DMS114 treated with DMSO at 0.1 percent for 48 hours (cell line): ENCODE data around the gene IPMK.
"Not testable (repeated sequence)": the region's sequence is repeated elsewhere in the genome, so short reads cannot be mapped to it uniquely, and the experiment has no call there.

Experiments
- DNase-seq: peaks from one replicate; lab custom pipeline; 2025; ENCODE audit not compliant: unreplicated experiment; lab: John Stamatoyannopoulos, UW

The IPMK gene

DNA sequence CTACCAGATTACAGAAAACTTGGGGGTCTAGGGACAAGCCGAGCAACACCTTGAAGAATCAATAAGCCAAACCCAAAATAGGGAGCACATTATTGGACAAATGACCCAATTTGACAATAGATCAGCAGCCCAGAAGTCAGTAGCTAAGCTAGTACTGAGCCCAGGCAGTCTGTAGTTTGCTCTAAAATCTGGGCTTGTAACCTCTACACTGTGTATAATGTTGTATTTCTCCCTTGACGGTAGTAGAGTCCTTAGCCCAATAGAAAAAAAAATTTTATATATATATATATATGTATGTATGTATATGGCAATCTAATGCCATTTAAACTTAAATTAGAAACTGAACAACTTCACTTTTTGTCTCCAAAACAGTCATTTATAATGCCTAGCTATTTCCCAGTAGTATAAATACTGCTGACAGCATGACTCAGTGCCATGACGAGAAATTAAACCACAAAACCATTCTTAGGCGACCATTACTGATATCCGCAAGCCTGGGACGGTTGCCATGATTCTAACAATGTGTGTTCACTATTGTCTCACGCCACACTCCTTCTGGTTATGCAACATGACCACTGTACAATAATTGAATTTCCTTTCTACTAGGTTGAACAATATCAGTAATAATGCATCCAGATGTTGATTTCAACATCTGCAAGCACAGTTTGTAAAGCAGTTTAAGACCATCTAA lies 110.5 kb downstream of the IPMK start:
- DNase-seq, result no peak

DNA sequence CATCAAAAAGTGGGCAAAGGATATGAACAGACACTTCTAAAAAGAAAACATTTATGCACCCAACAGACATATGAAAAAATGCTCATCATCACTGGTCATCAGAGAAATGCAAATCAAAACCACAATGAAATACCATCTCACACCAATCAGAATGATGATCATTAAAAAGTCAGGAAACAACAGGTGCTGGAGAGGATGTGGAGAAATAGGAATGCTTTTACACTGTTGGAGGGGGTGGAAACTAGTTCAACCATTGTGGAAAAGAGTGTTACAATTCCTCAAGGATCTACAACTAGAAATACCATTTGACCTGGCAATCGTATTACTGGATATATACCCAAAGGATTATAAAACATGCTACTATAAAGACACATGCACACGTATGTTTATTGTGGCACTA lies 111.8 kb downstream of the IPMK start:
- DNase-seq, result not testable (repeated sequence)

DNA sequence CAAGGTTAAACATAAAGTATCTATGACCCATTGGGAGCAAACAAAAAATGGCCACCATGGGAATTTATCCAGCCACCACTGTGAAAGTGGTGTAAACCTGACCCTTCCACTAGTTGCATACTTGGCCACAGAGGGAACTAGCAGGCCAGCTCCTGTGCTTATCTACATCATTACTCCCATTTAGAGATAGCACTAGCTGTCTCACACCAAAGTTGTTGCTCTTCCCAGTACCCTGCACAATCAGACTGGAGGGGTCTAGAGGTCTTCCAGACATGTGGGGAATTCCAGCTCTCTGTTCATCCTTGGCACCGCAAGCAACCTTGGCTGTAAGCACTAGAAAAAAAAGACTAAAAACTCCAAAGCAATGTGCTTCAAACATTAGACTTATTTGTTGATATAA lies 113.9 kb downstream of the IPMK start:
- DNase-seq, result no peak

DNA sequence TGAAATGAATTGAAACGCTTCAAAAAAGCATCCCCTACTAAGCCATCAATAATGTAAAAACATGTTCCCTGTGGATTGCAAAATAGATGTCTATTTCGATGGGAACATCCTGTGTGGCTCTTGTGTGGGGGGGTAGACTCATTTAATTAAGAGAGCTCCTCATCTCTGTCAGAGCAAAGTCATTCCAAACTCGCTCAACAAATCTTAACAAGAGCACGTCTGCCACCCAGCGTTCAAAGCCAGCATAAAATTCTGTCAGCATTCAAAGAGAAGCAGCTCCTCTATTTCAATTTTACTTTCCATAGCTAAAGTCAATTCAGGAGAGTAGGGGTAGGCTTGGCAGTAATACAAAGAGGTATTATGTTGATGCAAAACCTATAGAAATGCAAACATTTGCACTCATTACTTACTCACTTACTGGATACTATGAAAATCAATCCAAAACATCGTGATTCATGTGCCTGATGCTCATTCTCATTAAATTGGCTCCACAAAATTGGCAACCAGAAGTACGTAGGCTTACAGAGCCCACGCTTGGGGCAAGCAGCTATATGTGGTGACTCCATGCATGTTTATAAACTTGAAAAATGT lies 114.9 kb downstream of the IPMK start:
- peak; percentile 31 for DNase-seq

DNA sequence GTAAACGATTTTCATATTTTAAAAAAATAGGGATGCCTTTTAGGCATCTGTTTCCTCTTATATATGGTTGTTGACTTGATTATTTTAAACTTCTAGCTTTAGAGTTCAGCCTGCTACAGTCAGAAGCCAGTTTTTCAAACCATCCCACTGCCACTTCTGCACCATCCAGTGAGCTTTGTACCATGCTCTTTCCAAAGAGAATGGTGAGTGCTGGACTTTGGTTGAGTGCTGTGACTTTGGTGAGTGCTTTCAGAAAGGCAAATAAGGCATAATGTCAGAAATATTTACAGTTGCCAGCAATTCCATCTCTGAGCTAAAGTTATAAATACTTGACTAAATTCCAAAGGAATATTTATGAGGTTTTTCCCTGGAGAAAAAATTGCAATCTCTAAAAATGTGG lies 117.4 kb downstream of the IPMK start:
- DNase-seq, result no peak

DNA sequence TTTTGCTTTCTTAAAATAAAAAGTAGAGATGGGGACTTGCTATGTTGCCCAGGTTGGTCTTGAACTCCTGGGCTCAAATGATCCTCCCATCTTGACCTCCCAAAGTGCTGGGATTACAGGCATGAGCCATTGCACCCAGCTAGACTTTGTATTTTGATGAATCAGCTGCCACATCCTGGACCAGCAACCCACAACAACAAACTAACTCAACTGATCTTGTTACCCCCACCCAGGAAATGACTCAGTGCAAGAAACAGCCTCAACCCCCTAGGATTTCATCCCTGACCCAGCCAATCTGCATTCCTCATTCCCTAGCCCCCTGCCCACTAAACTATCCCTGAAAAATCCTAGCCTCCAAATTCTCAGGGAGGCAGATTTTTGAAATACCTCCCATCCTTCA lies 123.8 kb downstream of the IPMK start:
- DNase-seq, result no peak
